K562 (cell line): ENCODE results near the gene PSMA6. TPM values are rescaled to one million over a fixed set of nuclear protein-coding genes. Genes with fewer than 3 reads are reported as not detected.

Source experiments
- CBFA2T3 ChIP-seq: fragments of 450-650 bp; IDR thresholded peaks from 2 replicates; pipeline ENCODE4 v1.6.1; 2017
- DEAF1 ChIP-seq: fragments of 450-650 bp; formaldehyde crosslinking; IDR thresholded peaks from 2 replicates; pipeline ENCODE4 v1.4.0; 2020; ENCODE audit warnings: mild to moderate bottlenecking, moderate library complexity
- ETV5 ChIP-seq: sonication (generic); formaldehyde crosslinking; IDR thresholded peaks from 2 replicates; pipeline ENCODE4 v1.4.0; 2020; ENCODE audit warnings: low read depth, mild to moderate bottlenecking, missing genetic modification reagents
- GABPA ChIP-seq: fragments of 200-800 bp; sonication (Bioruptor generic); conservative IDR thresholded peaks from 2 replicates; pipeline ENCODE4 v1.6.1; 2016; ENCODE audit warnings: low read depth, missing genetic modification characterization, missing compliant biosample characterization
- HCFC1 ChIP-seq: IDR thresholded peaks from 2 replicates; pipeline ENCODE4 v1.6.1; 2012; ENCODE audit warnings: low read depth, low read length, improper control_type of control experiment
- ID3 ChIP-seq, 2 experiments: fragments of 250-450 bp in 1 of 2; fragments of 450-650 bp in 1 of 2; sonication (Bioruptor Pico) in 1 of 2; IDR thresholded peaks; 2 replicates each; pipeline versions ENCODE4 v1.6.1 to v1.8.0; 2016 to 2021; ENCODE audit warnings: mild to moderate bottlenecking in 2 of 2, moderate library complexity in 2 of 2, missing compliant biosample characterization in 1 of 2, missing genetic modification characterization in 1 of 2
- MIER1 ChIP-seq: fragments of 450-650 bp; IDR thresholded peaks from 2 replicates; pipeline ENCODE4 v1.6.1; 2016; ENCODE audit warnings: antibody characterized with exemption, mild to moderate bottlenecking, low read depth
- MNT ChIP-seq, 2 experiments: fragments of 450-650 bp; conservative IDR thresholded peaks; 2 replicates each; pipeline ENCODE4 v1.6.1; 2017; ENCODE audit warnings: mild to moderate bottlenecking in 2 of 2, moderate library complexity in 2 of 2
- MXI1 ChIP-seq: IDR thresholded peaks from 2 replicates; pipeline ENCODE4 v1.6.1; 2011; ENCODE audit warnings: low read depth, mild to moderate bottlenecking, improper control_type of control experiment, low read length
- NCOA1 ChIP-seq: fragments of 450-650 bp; IDR thresholded peaks from 2 replicates; pipeline ENCODE4 v1.6.1; 2016; ENCODE audit warnings: low read depth
- NEUROD1 ChIP-seq: fragments of 150-350 bp; IDR thresholded peaks from 2 replicates; pipeline ENCODE4 v1.6.1; 2014; ENCODE audit warnings: borderline replicate concordance, low read length, low read depth; ENCODE audit not compliant: partially characterized antibody
- NFXL1 ChIP-seq: fragments of 450-650 bp; formaldehyde crosslinking; IDR thresholded peaks from 2 replicates; pipeline ENCODE4 v1.4.0; 2021; ENCODE audit warnings: mild to moderate bottlenecking
- RBM34 ChIP-seq: fragments of 200-400 bp; formaldehyde crosslinking; IDR thresholded peaks from 2 replicates; pipeline ENCODE4 v1.6.1; 2018; ENCODE audit warnings: low read length, borderline replicate concordance; ENCODE audit not compliant: insufficient read depth
- SMAD1 ChIP-seq: fragments of 150-350 bp; IDR thresholded peaks from 2 replicates; pipeline ENCODE4 v1.6.1; 2014; ENCODE audit warnings: low read length, low read depth; ENCODE audit not compliant: partially characterized antibody
- SPI1 ChIP-seq: IDR thresholded peaks from 2 replicates; pipeline ENCODE4 v1.6.1; 2011; ENCODE audit warnings: low read depth, low read length, control low read depth, borderline replicate concordance
- ZFX ChIP-seq: sonication (generic); formaldehyde crosslinking; IDR thresholded peaks from 2 replicates; pipeline ENCODE4 v1.8.0; 2022; ENCODE audit warnings: mild to moderate bottlenecking, missing genetic modification reagents, moderate library complexity
- ZNF143 ChIP-seq: sonication (generic); formaldehyde crosslinking; IDR thresholded peaks from 2 replicates; pipeline ENCODE4 v1.9.0; 2022; ENCODE audit warnings: mild to moderate bottlenecking, missing genetic modification reagents
- ZNF507 ChIP-seq: conservative IDR thresholded peaks from 2 replicates; pipeline ENCODE4 v1.6.1; 2017; ENCODE audit warnings: missing genetic modification characterization, missing compliant biosample characterization
- ZNF668 ChIP-seq: fragments of 250-450 bp; sonication (Bioruptor Pico); IDR thresholded peaks from 2 replicates; pipeline ENCODE4 v1.8.0; 2022; ENCODE audit warnings: mild to moderate bottlenecking, inconsistent platforms
- polyA plus RNA-seq, 8 experiments: library from polyadenylated mRNA; depleted of rRNA in 4 of 8; stranded (reverse) in 5 of 8; unstranded in 3 of 8; fragments of >200 nt; fragmentation: Nextera tagmentation in 2 of 8; fragmentation: Illumina TruSeq in 1 of 8; extraction: Ambion mirVana in 2 of 8; extraction: Trizol in 1 of 8; gene quantifications; 2 replicates each; pipeline versions ENCODE4 v1.2.1 to v1.2.3, GENCODE V29; 2011 to 2014; ENCODE audit warnings: inconsistent platforms in 1 of 8, missing spikeins in 1 of 8
- total RNA-seq, 7 experiments: library from RNA; depleted of rRNA in 6 of 7; stranded (reverse); fragments of >200 nt in 6 of 7; fragmentation: Illumina TruSeq in 2 of 7; extraction: Trizol in 2 of 7; gene quantifications; 2 replicates each; pipeline versions ENCODE4 v1.2.1 to v1.2.3, GENCODE V29; 2011 to 2021; ENCODE audit warnings: low replicate concordance in 1 of 7
- TF ChIP-seq, protein P1 (sequence below): sonication (generic); formaldehyde crosslinking; IDR thresholded peaks from 2 replicates; pipeline ENCODE4 v1.8.0; 2023; ENCODE audit warnings: mild to moderate bottlenecking, missing genetic modification reagents

Gene PSMA6
- total and polyA plus RNA-seq, 9 of the 15 experiments (the other 6 are each of a cell fraction or from before 2014, with no cell fraction given) = 210 to 952 (median 288) TPM

DNA sequence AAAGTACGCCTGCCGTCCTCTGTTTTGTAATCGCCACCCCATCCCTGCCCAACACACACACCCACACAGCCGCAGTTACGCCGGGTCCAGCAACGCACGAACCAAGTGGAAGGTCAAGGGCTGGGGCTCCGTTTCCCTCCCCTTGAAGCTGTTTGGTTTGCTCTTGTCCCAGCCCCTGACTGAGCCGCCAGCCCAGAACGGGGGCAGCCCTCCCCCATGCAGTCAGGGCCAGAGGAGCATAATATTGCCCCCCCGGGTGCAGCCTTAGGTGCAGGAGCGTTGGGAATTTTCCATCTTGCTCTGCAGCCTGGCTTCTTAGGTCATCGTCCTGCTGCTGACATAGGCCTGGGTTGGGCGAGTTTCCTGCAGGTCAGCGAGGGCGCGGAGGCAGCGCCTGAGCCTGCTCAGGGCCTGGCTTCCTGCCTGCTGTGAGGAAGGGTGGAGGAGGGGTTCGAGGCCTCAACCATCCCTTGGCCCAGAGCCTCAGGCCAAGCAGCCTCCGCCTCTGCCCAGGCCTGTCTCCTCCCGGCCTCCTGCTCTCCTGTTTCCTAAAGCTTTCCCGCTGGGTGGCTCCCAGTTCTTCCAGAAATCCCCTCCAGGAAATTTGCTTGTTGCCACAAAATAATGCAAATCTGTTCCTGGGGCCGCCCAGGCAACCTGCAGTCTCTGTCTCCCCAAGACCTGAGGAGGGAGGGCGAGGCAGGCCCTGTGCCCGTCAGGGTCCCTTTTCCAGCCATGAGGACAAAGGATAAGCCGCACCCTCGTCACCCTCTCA, 44.5 kb downstream of the PSMA6 start (continued):
- TF ChIP-seq NEUROD1 (peak; percentile 17), SPI1 (no peak), NCOA1 (no peak), ZNF507 (tag) (no peak), GABPA (tag) (0 out of 2 replicates have a peak, but pooled peaks have one; percentile 32), MXI1 (no peak), ETV5 (CRISPR knock-in tag) (no peak), SMAD1 (no peak), MIER1 (no peak), ZFX (CRISPR knock-in tag) (peak; percentile 79), RBM34 (no peak), CBFA2T3 (no peak), ZNF143 (CRISPR knock-in tag) (no peak), DEAF1 (CRISPR knock-in tag) (no peak), HCFC1 (0 out of 2 replicates have a peak, but pooled peaks have one; percentile 10), NFXL1 (CRISPR knock-in tag) (no peak), MNT (conservative IDR thresholded peaks at IDR 0.05) (no peak), ZNF668 (no peak), ID3 (CRISPR knock-in tag; IDR thresholded peaks at IDR 0.05) (no peak), ID3 (tag; IDR thresholded peaks at IDR 0.05) (peak; percentile 69; the same call in 1 of the 2 replicates)
- TF ChIP-seq, protein P1, sequence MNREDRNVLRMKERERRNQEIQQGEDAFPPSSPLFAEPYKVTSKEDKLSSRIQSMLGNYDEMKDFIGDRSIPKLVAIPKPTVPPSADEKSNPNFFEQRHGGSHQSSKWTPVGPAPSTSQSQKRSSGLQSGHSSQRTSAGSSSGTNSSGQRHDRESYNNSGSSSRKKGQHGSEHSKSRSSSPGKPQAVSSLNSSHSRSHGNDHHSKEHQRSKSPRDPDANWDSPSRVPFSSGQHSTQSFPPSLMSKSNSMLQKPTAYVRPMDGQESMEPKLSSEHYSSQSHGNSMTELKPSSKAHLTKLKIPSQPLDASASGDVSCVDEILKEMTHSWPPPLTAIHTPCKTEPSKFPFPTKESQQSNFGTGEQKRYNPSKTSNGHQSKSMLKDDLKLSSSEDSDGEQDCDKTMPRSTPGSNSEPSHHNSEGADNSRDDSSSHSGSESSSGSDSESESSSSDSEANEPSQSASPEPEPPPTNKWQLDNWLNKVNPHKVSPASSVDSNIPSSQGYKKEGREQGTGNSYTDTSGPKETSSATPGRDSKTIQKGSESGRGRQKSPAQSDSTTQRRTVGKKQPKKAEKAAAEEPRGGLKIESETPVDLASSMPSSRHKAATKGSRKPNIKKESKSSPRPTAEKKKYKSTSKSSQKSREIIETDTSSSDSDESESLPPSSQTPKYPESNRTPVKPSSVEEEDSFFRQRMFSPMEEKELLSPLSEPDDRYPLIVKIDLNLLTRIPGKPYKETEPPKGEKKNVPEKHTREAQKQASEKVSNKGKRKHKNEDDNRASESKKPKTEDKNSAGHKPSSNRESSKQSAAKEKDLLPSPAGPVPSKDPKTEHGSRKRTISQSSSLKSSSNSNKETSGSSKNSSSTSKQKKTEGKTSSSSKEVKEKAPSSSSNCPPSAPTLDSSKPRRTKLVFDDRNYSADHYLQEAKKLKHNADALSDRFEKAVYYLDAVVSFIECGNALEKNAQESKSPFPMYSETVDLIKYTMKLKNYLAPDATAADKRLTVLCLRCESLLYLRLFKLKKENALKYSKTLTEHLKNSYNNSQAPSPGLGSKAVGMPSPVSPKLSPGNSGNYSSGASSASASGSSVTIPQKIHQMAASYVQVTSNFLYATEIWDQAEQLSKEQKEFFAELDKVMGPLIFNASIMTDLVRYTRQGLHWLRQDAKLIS (CRISPR knock-in tag) = no peak
